IMR-90 (cell line): Measurements from ENCODE around the gene FSIP1. TPM values are rescaled to one million over a fixed set of nuclear protein-coding genes. Genes with fewer than 3 reads are reported as not detected.

Experiments used
- ATAC-seq: fragments of 200-7000 bp; cut with Tn5 transposase; 2 replicates; pipeline ENCODE4 v1.9.1; 2020; ENCODE audit warnings: low read depth, mild to moderate bottlenecking, moderate library complexity
- BruUV-seq: library from RNA; stranded (reverse); fragments of 400-500 nt; replicated peaks from 2 replicates; lab custom pipeline; 2021; lab: Mats Ljungman, UMichigan
- CTCF ChIA-PET: fragments of 300-600 bp; formaldehyde crosslinking; extraction: SDS; loops from one replicate; lab custom pipeline; 2021; ENCODE audit warnings: antibody characterized with exemption; lab: Yijun Ruan, JAX
- POLR2A ChIA-PET: fragments of 300-600 bp; sonication (Branson Sonifier 250); formaldehyde crosslinking; loops from one replicate; lab custom pipeline; 2022; ENCODE audit warnings: antibody characterized with exemption; ENCODE audit not compliant: unreplicated experiment; lab: Charles Lee
- DNase-seq: peaks from one replicate; pipeline ENCODE4 v3.0.0; 2013
- H2AFZ ChIP-seq: replicated peaks from 2 replicates; pipeline ENCODE3; 2013; ENCODE audit warnings: low read length, mild to moderate bottlenecking; ENCODE audit not compliant: poor library complexity
- H2AK5ac ChIP-seq: 2 replicates; pipeline ENCODE4 v1.6.1; 2013; ENCODE audit warnings: low read depth, low read length, inconsistent platforms
- H2AK9ac ChIP-seq: replicated peaks from 2 replicates; pipeline ENCODE3; 2013; ENCODE audit warnings: mild to moderate bottlenecking, low read depth, low read length, moderate library complexity; ENCODE audit not compliant: poor library complexity
- H2BK120ac ChIP-seq: 2 replicates; pipeline ENCODE4 v1.6.1; 2013; ENCODE audit warnings: low read depth, low read length, inconsistent platforms
- H2BK15ac ChIP-seq: 3 replicates; pipeline ENCODE4 v1.6.1; 2013; ENCODE audit warnings: low read depth, low read length, inconsistent platforms
- H2BK20ac ChIP-seq: 2 replicates; pipeline ENCODE4 v1.6.1; 2013; ENCODE audit warnings: low read depth, mild to moderate bottlenecking, inconsistent platforms, low read length, moderate library complexity
- H2BK5ac ChIP-seq: 2 replicates; pipeline ENCODE4 v1.6.1; 2013; ENCODE audit warnings: mild to moderate bottlenecking, low read depth, low read length, inconsistent platforms; ENCODE audit not compliant: poor library complexity, severe bottlenecking
- H3K14ac ChIP-seq: replicated peaks from 2 replicates; pipeline ENCODE4 v1.6.1; 2013; ENCODE audit warnings: low read depth, low read length, inconsistent platforms
- H3K18ac ChIP-seq: 2 replicates; pipeline ENCODE4 v1.6.1; 2013; ENCODE audit warnings: low read depth, low read length, control low read depth
- H3K23ac ChIP-seq: 2 replicates; pipeline ENCODE4 v1.6.1; 2013; ENCODE audit warnings: low read depth, low read length, inconsistent platforms
- H3K27ac ChIP-seq: 2 replicates; pipeline ENCODE4 v1.5.1; 2013; ENCODE audit warnings: mild to moderate bottlenecking, control low read depth, low read length; ENCODE audit not compliant: insufficient read depth
- H3K27me3 ChIP-seq: 2 replicates; pipeline ENCODE4 v1.6.1; 2013; ENCODE audit warnings: low read length; ENCODE audit not compliant: control insufficient read depth, insufficient read depth
- H3K36me3 ChIP-seq: 2 replicates; pipeline ENCODE4 v1.6.1; 2013; ENCODE audit warnings: low read length, mixed read lengths; ENCODE audit not compliant: control insufficient read depth, insufficient read depth
- H3K4ac ChIP-seq: 2 replicates; pipeline ENCODE4 v1.6.1; 2013; ENCODE audit warnings: low read depth, low read length, inconsistent platforms
- H3K4me1 ChIP-seq: 2 replicates; pipeline ENCODE4 v1.6.1; 2013; ENCODE audit warnings: low read length, mixed read lengths; ENCODE audit not compliant: control insufficient read depth, insufficient read depth
- H3K4me2 ChIP-seq: 2 replicates; pipeline ENCODE4 v1.6.1; 2013; ENCODE audit warnings: low read depth, mild to moderate bottlenecking, control low read depth, low read length, moderate library complexity
- H3K4me3 ChIP-seq: 2 replicates; pipeline ENCODE4 v1.5.1; 2013; ENCODE audit warnings: low read depth, mild to moderate bottlenecking, control low read depth, low read length, moderate library complexity; ENCODE audit not compliant: insufficient read depth
- H3K56ac ChIP-seq: 2 replicates; pipeline ENCODE4 v1.6.1; 2013; ENCODE audit warnings: low read length, inconsistent platforms; ENCODE audit not compliant: insufficient read depth; ENCODE audit errors: extremely low read depth
- H3K79me1 ChIP-seq, 2 experiments: 2 replicates each; pipeline ENCODE4 v1.6.1; 2013; ENCODE audit warnings: low read length in 2 of 2, inconsistent platforms in 1 of 2, low read depth in 1 of 2
- H3K9ac ChIP-seq: 2 replicates; pipeline ENCODE4 v1.6.1; 2013; ENCODE audit warnings: low read depth, low read length, control low read depth
- H3K9me1 ChIP-seq: 2 replicates; pipeline ENCODE4 v1.6.1; 2013; ENCODE audit warnings: low read length, inconsistent platforms; ENCODE audit not compliant: insufficient read depth
- H3K9me3 ChIP-seq: 2 replicates; pipeline ENCODE4 v1.6.1; 2013; ENCODE audit warnings: low read length; ENCODE audit not compliant: control insufficient read depth, insufficient read depth
- H4K20me1 ChIP-seq: 2 replicates; pipeline ENCODE4 v1.6.1; 2013; ENCODE audit warnings: low read length, inconsistent platforms; ENCODE audit not compliant: insufficient read depth
- H4K5ac ChIP-seq: 2 replicates; pipeline ENCODE4 v1.6.1; 2013; ENCODE audit warnings: mild to moderate bottlenecking, low read depth, low read length, control low read depth
- H4K8ac ChIP-seq, 2 experiments: 2 replicates each; pipeline ENCODE4 v1.6.1; 2013; ENCODE audit warnings: low read depth in 2 of 2, low read length in 2 of 2, control low read depth in 1 of 2, inconsistent platforms in 1 of 2
- H4K91ac ChIP-seq: 2 replicates; pipeline ENCODE4 v1.6.1; 2013; ENCODE audit warnings: low read depth, low read length, inconsistent platforms; ENCODE audit not compliant: insufficient read depth
- BHLHE40 ChIP-seq: fragments of 150-350 bp; IDR thresholded peaks from 2 replicates; pipeline ENCODE4 v1.6.1; 2016; ENCODE audit warnings: mild to moderate bottlenecking, low read depth, low read length
- CEBPB ChIP-seq: IDR thresholded peaks from 2 replicates; pipeline ENCODE4 v1.6.1; 2012; ENCODE audit warnings: low read depth, low read length, improper control_type of control experiment
- CHD1 ChIP-seq: IDR thresholded peaks from 2 replicates; pipeline ENCODE4 v1.6.1; 2012; ENCODE audit warnings: low read depth, low read length, improper control_type of control experiment
- CTCF ChIP-seq: conservative IDR thresholded peaks from 2 replicates; pipeline ENCODE4 v1.5.1; 2012; ENCODE audit warnings: mild to moderate bottlenecking, low read depth, low read length, improper control_type of control experiment
- ELK1 ChIP-seq: fragments of 150-350 bp; IDR thresholded peaks from 2 replicates; pipeline ENCODE4 v1.6.1; 2016; ENCODE audit warnings: low read depth, mild to moderate bottlenecking, low read length, moderate library complexity, borderline replicate concordance
- FOS ChIP-seq: fragments of 150-350 bp; IDR thresholded peaks from 2 replicates; pipeline ENCODE4 v1.6.1; 2016; ENCODE audit warnings: low read depth, low read length
- MAFK ChIP-seq: IDR thresholded peaks from 2 replicates; pipeline ENCODE4 v1.6.1; 2012; ENCODE audit warnings: low read depth, low read length, improper control_type of control experiment
- MAZ ChIP-seq: IDR thresholded peaks from 2 replicates; pipeline ENCODE4 v1.6.1; 2012; ENCODE audit warnings: low read depth, mild to moderate bottlenecking, low read length, improper control_type of control experiment, moderate library complexity, borderline replicate concordance
- MXI1 ChIP-seq: IDR thresholded peaks from 2 replicates; pipeline ENCODE4 v1.6.1; 2012; ENCODE audit warnings: low read depth, mild to moderate bottlenecking, low read length, moderate library complexity, borderline replicate concordance
- NFE2L2 ChIP-seq: fragments of 150-350 bp; IDR thresholded peaks from 2 replicates; pipeline ENCODE4 v1.6.1; 2016; ENCODE audit warnings: low read depth, mild to moderate bottlenecking, low read length
- POLR2A ChIP-seq: IDR thresholded peaks from 2 replicates; pipeline ENCODE4 v1.6.1; 2012; ENCODE audit warnings: mild to moderate bottlenecking, low read depth, low read length
- RAD21 ChIP-seq: IDR thresholded peaks from 2 replicates; pipeline ENCODE4 v1.6.1; 2012; ENCODE audit warnings: low read length, improper control_type of control experiment
- RCOR1 ChIP-seq: IDR thresholded peaks from 2 replicates; pipeline ENCODE4 v1.6.1; 2012; ENCODE audit warnings: mild to moderate bottlenecking, low read length, improper control_type of control experiment; ENCODE audit not compliant: insufficient replicate concordance
- RFX5 ChIP-seq: IDR thresholded peaks from 2 replicates; pipeline ENCODE4 v1.8.0; 2012; ENCODE audit warnings: low read depth, mild to moderate bottlenecking, low read length, moderate library complexity
- SMC3 ChIP-seq: fragments of 150-350 bp; IDR thresholded peaks from 2 replicates; pipeline ENCODE4 v1.6.1; 2016; ENCODE audit warnings: low read depth, mild to moderate bottlenecking, antibody characterized with exemption, low read length, moderate library complexity
- USF2 ChIP-seq: fragments of 150-350 bp; IDR thresholded peaks from 2 replicates; pipeline ENCODE4 v1.6.1; 2017; ENCODE audit warnings: mild to moderate bottlenecking, antibody characterized with exemption, low read length, low read depth
- dilution Hi-C: fragments of 300-500 bp; cut with HindIII; formaldehyde crosslinking; loops from one replicate; pipeline ENCODE4 v1.14.3; 2018; ENCODE audit warnings: low sequenced_read_pairs; ENCODE audit not compliant: unreplicated experiment
- in situ Hi-C: fragments of 300-500 bp; cut with MboI; formaldehyde crosslinking; loops from 3 replicates; pipeline ENCODE4 v1.14.3; 2019; ENCODE audit warnings: low sequenced_read_pairs, inconsistent platforms, mixed read lengths
- intact Hi-C: fragments of 100-400 bp; cut with micrococcal nuclease; formaldehyde crosslinking; loops from 2 replicates; pipeline ENCODE4 v1.10.0; 2022
- polyA plus RNA-seq, 3 experiments: library from polyadenylated mRNA; depleted of rRNA; stranded (reverse); fragments of >200 nt; gene quantifications; 2 replicates each; pipeline ENCODE4 v1.2.3, GENCODE V29; 2012; ENCODE audit warnings: low replicate concordance in 1 of 3
- total RNA-seq: library from RNA; depleted of rRNA; stranded (reverse); fragments of >200 nt; gene quantifications from 2 replicates; pipeline ENCODE4 v1.2.3, GENCODE V29; 2012

FSIP1 gene
- total and polyA plus RNA-seq, 2 of the 4 experiments (the other 2 are of a cell fraction): 0.10 to 0.18 TPM

GRCh38 chr15:39625856-39626255 is 156.8 kb downstream of the FSIP1 start:
- Histone ChIP-seq H3K18ac (peak overlapping the region; percentile 71; the same call in 1 of the 2 replicates), H3K4me2 (0 out of 2 replicates have a peak overlapping the region, but pooled peaks have one; percentile 30), H3K27me3 (no peaks in the 10 kb centered on the region), H3K79me1 (peaks cover 0 to 5% of the 10 kb centered on the region in 2 experiments; a peak in 1 of 4 replicates), H4K91ac (peak overlapping the region; percentile 61), H4K20me1 (no peaks in the 10 kb centered on the region), H3K4me3 (no peak overlapping the region), H4K5ac (peak overlapping the region; percentile 42; the same call in 1 of the 2 replicates), H4K8ac (peak overlapping the region in 1 of 2 experiments; percentile 51; a peak in 1 of 4 replicates), H2AFZ (no peak overlapping the region), H2BK5ac (peak overlapping the region; percentile 7), H3K4me1 (peaks cover 27% of the 10 kb centered on the region), H2AK9ac (no peak overlapping the region), H3K36me3 (no peaks in the 10 kb centered on the region), H3K27ac (no peak overlapping the region), H2BK120ac (peak overlapping the region; percentile 73), H3K9ac (no peak overlapping the region), H3K23ac (peak overlapping the region; percentile 36; the same call in 1 of the 2 replicates), H3K9me3 (no peaks in the 10 kb centered on the region; the same call in 1 of the 2 replicates), H2BK20ac (peak overlapping the region; percentile 83; the same call in 1 of the 2 replicates), H2BK15ac (peak overlapping the region; percentile 91; the same call in 2 of the 3 replicates), H2AK5ac (peak overlapping the region; percentile 96), H3K14ac (peak overlapping the region; percentile 93), H3K9me1 (peaks cover 21% of the 10 kb centered on the region), H3K56ac (no peak overlapping the region), H3K4ac (peak overlapping the region; percentile 80)
- in situ Hi-C loops (no loop called here), intact Hi-C loops (no loop called here), dilution Hi-C loops (no loop called here)
- DNase-seq (peak; percentile 56), ATAC-seq (no peak)
- POLR2A ChIA-PET: no interaction called here
- CTCF ChIA-PET: no interaction called here
- no TSS peak for BruUV-seq
- TF ChIP-seq NFE2L2 (no peak), USF2 (no peak; the same call in 1 of the 2 replicates), ELK1 (no peak), MAFK (no peak), RFX5 (no peak), MAZ (no peak), RAD21 (no peak), FOS (no peak), CEBPB (no peak), CHD1 (no peak), BHLHE40 (no peak), RCOR1 (no peak), POLR2A (no peak), SMC3 (no peak), CTCF (no peak), MXI1 (no peak)
